DOHH2 (cell line): ENCODE results near the gene EMP1.

Experiments used
- CTCF ChIP-seq: fragments of 200-600 bp; sonication (generic); IDR thresholded peaks from one replicate; pipeline ENCODE4 v1.5.1; 2014; ENCODE audit warnings: antibody characterized with exemption, mild to moderate bottlenecking, low read depth, low read length; ENCODE audit not compliant: poor library complexity, severe bottlenecking
- EZH2phosphoT487 ChIP-seq: fragments of 200-600 bp; sonication (generic); IDR thresholded peaks from 2 replicates; pipeline ENCODE4 v1.6.1; 2017; ENCODE audit warnings: borderline replicate concordance, mild to moderate bottlenecking, antibody characterized with exemption, low read length, moderate library complexity, mixed read lengths

DNA sequence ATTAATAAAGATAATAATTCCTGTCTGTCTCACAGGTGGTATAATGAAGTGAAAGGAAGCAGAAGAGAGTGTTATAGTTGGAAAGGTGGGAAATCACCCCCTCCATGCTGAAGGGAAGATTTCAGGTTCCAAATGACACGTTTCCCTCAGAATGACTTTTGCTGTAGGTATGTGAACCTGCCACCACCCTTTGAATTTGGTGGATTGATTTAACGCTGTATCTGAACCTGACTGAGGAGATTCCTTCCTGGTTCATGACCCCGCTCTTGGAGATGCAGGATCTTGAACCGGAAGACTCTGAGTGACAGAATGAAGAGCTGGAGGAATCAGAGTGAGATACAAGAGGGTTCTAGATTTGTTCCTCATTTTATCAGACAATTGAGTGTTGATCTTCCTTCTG is 20.3 kb upstream of the EMP1 start:
- TF ChIP-seq CTCF (no peak), EZH2phosphoT487 (no peak)
